GM12865 (cell line): Measurements from ENCODE around the gene SPINT2.

Experiments used
- DNase-seq: peaks from one replicate; pipeline ENCODE4 v3.0.0; 2010; ENCODE audit warnings: low read depth
- H3K4me3 ChIP-seq: 2 replicates; pipeline ENCODE4 v1.5.1; 2011; ENCODE audit warnings: mild to moderate bottlenecking, low read depth, low read length, control low read depth
- TF ChIP-seq, protein P1 (sequence below): IDR thresholded peaks from 2 replicates; pipeline ENCODE4 v1.5.1; 2011; ENCODE audit warnings: low read length, control low read depth, low read depth, inconsistent platforms; ENCODE audit not compliant: insufficient read depth; ENCODE audit errors: missing control alignments

The SPINT2 gene

DNA sequence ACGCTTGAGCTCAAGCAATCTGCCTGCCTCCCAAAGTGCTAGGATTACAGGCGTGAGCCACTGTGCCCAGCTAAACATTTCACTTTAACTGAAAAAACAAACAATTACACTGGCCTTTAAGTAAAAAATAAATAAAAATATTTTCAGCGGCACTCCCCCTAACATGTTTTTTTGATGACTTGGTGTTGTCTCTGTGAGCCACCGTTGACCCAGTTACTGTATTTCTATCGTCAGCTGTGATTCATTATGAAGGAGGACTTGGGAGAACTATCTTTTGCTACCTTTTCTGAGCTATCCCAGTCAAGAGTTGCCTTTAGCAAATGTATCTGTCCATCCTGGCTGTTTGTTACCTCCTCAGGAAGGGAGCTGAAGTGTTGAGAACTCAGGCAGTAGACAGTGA lies 21.2 kb downstream of the SPINT2 start:
- no peak overlapping the region for H3K4me3 ChIP-seq
- no peak for DNase-seq
- TF ChIP-seq, protein P1, sequence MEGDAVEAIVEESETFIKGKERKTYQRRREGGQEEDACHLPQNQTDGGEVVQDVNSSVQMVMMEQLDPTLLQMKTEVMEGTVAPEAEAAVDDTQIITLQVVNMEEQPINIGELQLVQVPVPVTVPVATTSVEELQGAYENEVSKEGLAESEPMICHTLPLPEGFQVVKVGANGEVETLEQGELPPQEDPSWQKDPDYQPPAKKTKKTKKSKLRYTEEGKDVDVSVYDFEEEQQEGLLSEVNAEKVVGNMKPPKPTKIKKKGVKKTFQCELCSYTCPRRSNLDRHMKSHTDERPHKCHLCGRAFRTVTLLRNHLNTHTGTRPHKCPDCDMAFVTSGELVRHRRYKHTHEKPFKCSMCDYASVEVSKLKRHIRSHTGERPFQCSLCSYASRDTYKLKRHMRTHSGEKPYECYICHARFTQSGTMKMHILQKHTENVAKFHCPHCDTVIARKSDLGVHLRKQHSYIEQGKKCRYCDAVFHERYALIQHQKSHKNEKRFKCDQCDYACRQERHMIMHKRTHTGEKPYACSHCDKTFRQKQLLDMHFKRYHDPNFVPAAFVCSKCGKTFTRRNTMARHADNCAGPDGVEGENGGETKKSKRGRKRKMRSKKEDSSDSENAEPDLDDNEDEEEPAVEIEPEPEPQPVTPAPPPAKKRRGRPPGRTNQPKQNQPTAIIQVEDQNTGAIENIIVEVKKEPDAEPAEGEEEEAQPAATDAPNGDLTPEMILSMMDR: no peak

DNA sequence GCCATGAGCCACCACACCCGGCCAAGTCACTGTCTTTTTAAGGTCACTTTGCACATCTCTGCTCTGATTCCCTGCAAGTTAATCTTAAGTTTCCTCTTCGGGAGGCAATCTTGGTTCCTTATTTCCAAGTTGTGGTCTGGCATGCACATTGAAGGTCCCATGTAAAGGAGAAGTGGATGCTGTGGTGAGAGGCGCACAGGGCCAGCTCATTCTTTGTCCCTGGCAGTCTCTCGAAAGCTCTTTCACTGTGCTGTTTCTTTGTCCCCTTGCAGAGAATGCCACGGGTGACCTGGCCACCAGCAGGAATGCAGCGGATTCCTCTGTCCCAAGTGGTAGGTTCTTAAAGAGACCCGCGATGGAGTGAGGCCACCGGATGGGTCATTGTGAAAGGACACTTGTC lies 23.2 kb downstream of the SPINT2 start:
- no peak for DNase-seq
- H3K4me3 ChIP-seq: no peak overlapping the region
- TF ChIP-seq, protein P1: no peak

DNA sequence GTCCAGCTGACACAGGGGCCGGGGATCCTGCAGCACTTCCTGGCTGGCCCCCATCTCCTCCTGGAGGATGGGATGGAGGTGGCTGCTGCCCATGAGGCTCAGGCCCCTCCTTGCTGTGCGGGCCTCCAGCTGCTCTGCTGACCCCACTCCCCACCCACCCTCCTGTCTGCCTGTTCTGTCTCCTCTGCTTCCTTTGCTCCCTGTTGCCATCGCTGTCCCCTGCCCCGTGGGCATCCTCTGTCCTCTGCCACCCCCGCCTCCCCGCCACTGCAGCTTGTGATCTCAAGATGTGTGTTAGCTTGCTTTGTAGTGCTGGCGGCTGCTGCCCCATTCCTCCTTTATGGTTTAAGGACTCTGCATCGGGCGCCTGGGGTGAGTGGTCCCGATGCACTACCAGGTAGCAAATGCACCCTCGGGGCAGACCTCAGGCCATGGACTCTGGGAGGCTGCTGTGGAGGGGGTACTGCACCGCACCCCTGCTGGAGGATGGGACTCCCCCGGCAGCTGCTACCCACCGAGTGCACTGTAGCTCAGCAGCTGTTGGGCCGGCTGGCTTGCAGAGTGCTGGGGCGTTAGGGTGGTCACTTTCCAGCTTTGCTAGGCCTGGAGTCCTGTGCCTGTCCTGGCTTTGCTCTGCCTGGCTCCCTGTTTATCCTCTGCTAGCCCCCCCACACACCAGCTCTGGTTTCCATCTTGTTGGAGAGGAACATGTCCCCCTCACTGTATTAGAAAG lies 23.9 kb downstream of the SPINT2 start:
- TF ChIP-seq, protein P1: no peak
- no peak for DNase-seq

DNA sequence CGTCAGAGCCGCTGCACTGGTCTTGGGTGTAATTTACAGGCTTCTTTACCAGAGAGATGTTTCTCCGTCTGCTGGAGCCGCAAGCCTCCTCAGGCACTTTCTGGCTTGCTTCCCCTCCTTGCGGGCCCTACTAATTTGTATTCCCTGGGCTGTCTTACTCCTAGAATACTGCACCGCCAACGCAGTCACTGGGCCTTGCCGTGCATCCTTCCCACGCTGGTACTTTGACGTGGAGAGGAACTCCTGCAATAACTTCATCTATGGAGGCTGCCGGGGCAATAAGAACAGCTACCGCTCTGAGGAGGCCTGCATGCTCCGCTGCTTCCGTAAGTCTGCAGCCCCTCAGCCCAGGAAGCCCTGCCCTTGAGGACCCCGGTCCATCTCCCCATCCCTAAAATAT lies 25.6 kb downstream of the SPINT2 start:
- H3K4me3 ChIP-seq: no peak overlapping the region
- TF ChIP-seq, protein P1: no peak
- DNase-seq: no peak

More for the DNA sequence above, 23.9 kb downstream of the SPINT2 start:
- H3K4me3 ChIP-seq: no peak overlapping the region

DNA sequence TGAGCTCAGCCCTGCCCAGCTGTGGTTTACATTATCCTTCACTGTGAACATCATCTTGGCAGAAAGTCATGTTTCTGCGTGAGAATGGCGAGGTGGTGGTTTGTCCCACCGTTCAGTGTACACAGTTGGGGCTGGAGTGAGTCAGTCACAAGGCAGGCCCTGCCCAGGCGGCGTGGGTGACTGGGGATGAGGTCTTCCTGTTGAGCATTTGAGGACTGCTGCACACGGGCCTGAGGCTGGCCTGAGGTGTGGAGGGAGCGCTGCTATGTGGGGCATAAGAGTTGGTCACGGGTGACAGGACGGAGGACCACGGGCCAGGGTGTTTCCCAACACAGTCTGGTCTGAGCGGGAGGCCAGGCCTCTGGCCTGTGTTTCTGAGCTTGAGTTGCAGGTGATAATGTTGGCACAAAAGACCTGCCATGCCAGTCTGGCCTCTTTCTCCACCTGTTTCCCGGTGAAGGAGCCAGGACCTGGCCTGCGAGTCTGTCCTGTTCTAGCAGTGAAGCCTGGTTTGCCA lies 26.3 kb downstream of the SPINT2 start:
- DNase-seq: no peak
- H3K4me3 ChIP-seq: no peak overlapping the region
- TF ChIP-seq, protein P1: no peak

DNA sequence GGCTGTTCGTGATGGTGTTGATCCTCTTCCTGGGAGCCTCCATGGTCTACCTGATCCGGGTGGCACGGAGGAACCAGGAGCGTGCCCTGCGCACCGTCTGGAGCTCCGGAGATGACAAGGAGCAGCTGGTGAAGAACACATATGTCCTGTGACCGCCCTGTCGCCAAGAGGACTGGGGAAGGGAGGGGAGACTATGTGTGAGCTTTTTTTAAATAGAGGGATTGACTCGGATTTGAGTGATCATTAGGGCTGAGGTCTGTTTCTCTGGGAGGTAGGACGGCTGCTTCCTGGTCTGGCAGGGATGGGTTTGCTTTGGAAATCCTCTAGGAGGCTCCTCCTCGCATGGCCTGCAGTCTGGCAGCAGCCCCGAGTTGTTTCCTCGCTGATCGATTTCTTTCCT lies 27.5 kb downstream of the SPINT2 start:
- no peak overlapping the region for H3K4me3 ChIP-seq
- no peak for DNase-seq
- TF ChIP-seq, protein P1: no peak

DNA sequence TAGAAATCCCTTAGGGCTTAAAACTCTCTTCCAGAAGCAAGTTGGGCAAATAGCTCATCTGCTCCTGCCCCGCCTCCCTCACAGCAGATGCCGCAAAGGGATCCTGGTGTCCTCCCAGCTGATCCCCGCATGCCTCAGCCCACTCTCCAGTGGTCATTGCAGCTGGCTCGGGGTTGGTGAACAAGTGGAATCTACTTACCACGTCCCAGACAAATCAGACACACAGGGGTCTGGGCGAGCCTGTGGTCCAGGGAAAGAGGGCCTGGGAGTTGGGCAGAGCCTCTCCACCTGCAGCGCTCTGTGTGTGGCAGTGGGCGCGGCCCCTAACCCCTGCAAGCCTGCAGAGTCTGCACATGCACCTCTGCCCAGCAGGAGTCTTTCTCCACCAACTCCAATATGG lies 28.9 kb downstream of the SPINT2 start:
- TF ChIP-seq, protein P1: no peak
- no peak for DNase-seq
- H3K4me3 ChIP-seq: no peak overlapping the region
